Activated B cell treated with CpG ODN at 0.5 μM for 24 hours (primary cell): ENCODE data around the gene RDH8. TPM values are rescaled to one million over a fixed set of nuclear protein-coding genes. Genes with fewer than 3 reads are reported as not detected.

Source experiments
- ATAC-seq: fragments of 200-7000 bp; cut with Tn5 transposase; one replicate; pipeline ENCODE4 v1.10.0; 2021; ENCODE audit warnings: low read depth, mild to moderate bottlenecking, moderate library complexity
- CTCF ChIA-PET: fragments of 350-600 bp; sonication (Branson Sonifier 250); formaldehyde crosslinking; loops from one replicate; lab custom pipeline; 2021; ENCODE audit warnings: antibody characterized with exemption; lab: Charles Lee
- POLR2A ChIA-PET: fragments of 350-600 bp; sonication (Branson Sonifier 250); formaldehyde crosslinking; loops from one replicate; lab custom pipeline; 2021; ENCODE audit warnings: antibody characterized with exemption; lab: Charles Lee
- DNase-seq: peaks from one replicate; pipeline ENCODE4 v3.0.0; 2022
- H3K27ac Mint-ChIP-seq: one replicate; pipeline ENCODE4 v1.8.0; 2020; ENCODE audit warnings: mixed read lengths
- H3K27me3 Mint-ChIP-seq: one replicate; pipeline ENCODE4 v1.8.0; 2021; ENCODE audit warnings: mixed read lengths
- H3K36me3 Mint-ChIP-seq: one replicate; pipeline ENCODE4 v1.8.0; 2021; ENCODE audit warnings: low read depth, mixed read lengths
- H3K4me1 Mint-ChIP-seq: one replicate; pipeline ENCODE4 v1.8.0; 2021; ENCODE audit warnings: mixed read lengths
- H3K4me3 Mint-ChIP-seq: one replicate; pipeline ENCODE4 v1.8.0; 2020; ENCODE audit warnings: mild to moderate bottlenecking, mixed read lengths
- H3K9me3 Mint-ChIP-seq: one replicate; pipeline ENCODE4 v1.8.0; 2020; ENCODE audit warnings: mixed read lengths
- intact Hi-C: fragments of 100-400 bp; cut with micrococcal nuclease; formaldehyde crosslinking; loops from one replicate; pipeline ENCODE4 v1.15.1; 2024
- total RNA-seq: library from RNA; stranded (reverse); gene quantifications from 2 replicates; pipeline ENCODE4 v1.2.3, GENCODE V29; 2022
- TF ChIP-seq, protein P1 (sequence below): fragments of 200-600 bp; IDR thresholded peaks from one replicate; pipeline ENCODE4 v1.8.0; 2022; ENCODE audit warnings: antibody characterized with exemption, mild to moderate bottlenecking

The RDH8 gene, protein sequence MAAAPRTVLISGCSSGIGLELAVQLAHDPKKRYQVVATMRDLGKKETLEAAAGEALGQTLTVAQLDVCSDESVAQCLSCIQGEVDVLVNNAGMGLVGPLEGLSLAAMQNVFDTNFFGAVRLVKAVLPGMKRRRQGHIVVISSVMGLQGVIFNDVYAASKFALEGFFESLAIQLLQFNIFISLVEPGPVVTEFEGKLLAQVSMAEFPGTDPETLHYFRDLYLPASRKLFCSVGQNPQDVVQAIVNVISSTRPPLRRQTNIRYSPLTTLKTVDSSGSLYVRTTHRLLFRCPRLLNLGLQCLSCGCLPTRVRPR
- not detected in 2 replicates for total RNA-seq

DNA sequence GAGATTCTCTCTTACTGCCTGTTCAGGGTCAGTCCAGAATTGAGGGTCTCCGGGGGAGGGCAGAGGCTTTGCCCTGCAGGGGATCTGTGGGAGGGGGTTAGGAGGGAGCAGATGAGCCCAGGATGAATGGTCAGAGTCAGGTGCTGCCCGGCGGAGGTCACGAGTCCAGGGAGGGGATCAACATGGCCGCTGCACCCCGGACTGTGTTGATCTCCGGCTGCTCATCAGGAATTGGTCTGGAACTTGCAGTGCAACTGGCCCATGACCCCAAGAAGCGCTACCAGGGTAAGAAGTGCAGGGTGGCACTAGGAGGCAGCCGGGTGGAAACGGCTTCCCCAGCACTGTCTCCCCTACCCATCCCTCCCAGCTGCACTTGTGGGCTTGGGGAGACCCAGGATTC lies at the start of gene RDH8:
TSS of gene RDH8 (plus strand) at position 168 of the 400 bp plus-strand sequence. CDS start at position 183, 15 bp downstream.
- CTCF ChIA-PET = no interaction called here
- H3K27ac Mint-ChIP-seq = no peak within 1 kb of the TSS
- H3K36me3 Mint-ChIP-seq = no peaks in the 10 kb centered on the region
- DNase-seq (no peak), ATAC-seq (no peak)
- intact Hi-C loops = no loop called here
- no peak within 1 kb of the TSS for H3K4me3 Mint-ChIP-seq
- POLR2A ChIA-PET = interaction anchor here (0.5 kb wide), 1 partner anchor 13 kb away, joined by 8 read pairs; no protein-coding TSS in a partner anchor
- peaks cover 42% of the 10 kb centered on the region for H3K27me3 Mint-ChIP-seq
- TF ChIP-seq, protein P1, sequence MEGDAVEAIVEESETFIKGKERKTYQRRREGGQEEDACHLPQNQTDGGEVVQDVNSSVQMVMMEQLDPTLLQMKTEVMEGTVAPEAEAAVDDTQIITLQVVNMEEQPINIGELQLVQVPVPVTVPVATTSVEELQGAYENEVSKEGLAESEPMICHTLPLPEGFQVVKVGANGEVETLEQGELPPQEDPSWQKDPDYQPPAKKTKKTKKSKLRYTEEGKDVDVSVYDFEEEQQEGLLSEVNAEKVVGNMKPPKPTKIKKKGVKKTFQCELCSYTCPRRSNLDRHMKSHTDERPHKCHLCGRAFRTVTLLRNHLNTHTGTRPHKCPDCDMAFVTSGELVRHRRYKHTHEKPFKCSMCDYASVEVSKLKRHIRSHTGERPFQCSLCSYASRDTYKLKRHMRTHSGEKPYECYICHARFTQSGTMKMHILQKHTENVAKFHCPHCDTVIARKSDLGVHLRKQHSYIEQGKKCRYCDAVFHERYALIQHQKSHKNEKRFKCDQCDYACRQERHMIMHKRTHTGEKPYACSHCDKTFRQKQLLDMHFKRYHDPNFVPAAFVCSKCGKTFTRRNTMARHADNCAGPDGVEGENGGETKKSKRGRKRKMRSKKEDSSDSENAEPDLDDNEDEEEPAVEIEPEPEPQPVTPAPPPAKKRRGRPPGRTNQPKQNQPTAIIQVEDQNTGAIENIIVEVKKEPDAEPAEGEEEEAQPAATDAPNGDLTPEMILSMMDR = no peak
- H3K9me3 Mint-ChIP-seq = no peaks in the 10 kb centered on the region
- H3K4me1 Mint-ChIP-seq = no peaks in the 10 kb centered on the region

GRCh38 chr19:9966024-9966423 lies 47.3 kb upstream of the RDH8 start:
- TF ChIP-seq, protein P1 = no peak
- peaks cover 42% of the 10 kb centered on the region for H3K27me3 Mint-ChIP-seq
- no peaks in the 10 kb centered on the region for H3K4me1 Mint-ChIP-seq
- no peak for DNase-seq
- POLR2A ChIA-PET = no interaction called here
- CTCF ChIA-PET = no interaction called here
- no peaks in the 10 kb centered on the region for H3K36me3 Mint-ChIP-seq
- no peak for ATAC-seq
- no peaks in the 10 kb centered on the region for H3K9me3 Mint-ChIP-seq
- no peak overlapping the region for H3K27ac Mint-ChIP-seq
- intact Hi-C loops = no loop called here
- no peak overlapping the region for H3K4me3 Mint-ChIP-seq

GRCh38 chr19:9966448-9966847 lies 46.8 kb upstream of the RDH8 start:
- ChIA-PET CTCF (no interaction called here), POLR2A (no interaction called here)
- Mint-ChIP-seq H3K27ac (no peak overlapping the region), H3K27me3 (peaks cover 39% of the 10 kb centered on the region), H3K4me3 (no peak overlapping the region), H3K9me3 (no peaks in the 10 kb centered on the region), H3K36me3 (no peaks in the 10 kb centered on the region), H3K4me1 (no peaks in the 10 kb centered on the region)
- no peak for DNase-seq
- TF ChIP-seq, protein P1 = no peak
- intact Hi-C loops = no loop called here
- ATAC-seq = no peak

DNA sequence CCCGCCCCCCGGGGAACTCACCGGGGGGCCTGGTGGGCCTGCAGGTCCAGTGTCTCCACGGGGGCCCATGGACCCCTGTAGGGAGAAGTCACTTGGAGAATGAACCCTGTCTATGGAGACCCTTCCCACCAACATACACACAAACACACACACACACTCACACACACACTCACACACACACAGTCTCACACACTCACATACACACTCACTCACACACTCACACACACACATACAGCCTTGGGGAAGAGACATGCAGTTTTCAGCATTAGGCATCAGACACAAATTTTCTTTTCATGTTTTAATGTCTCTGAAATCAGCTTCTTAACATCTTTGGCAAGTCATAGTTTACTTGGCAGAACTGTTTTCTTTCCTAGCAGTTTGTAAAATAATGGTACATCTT lies 46.0 kb upstream of the RDH8 start:
- POLR2A ChIA-PET = no interaction called here
- CTCF ChIA-PET = no interaction called here
- DNase-seq (no peak), ATAC-seq (no peak)
- intact Hi-C loops = no loop called here
- Mint-ChIP-seq H3K27ac (no peak overlapping the region), H3K9me3 (no peaks in the 10 kb centered on the region), H3K36me3 (no peaks in the 10 kb centered on the region), H3K27me3 (peaks cover 38% of the 10 kb centered on the region), H3K4me1 (no peaks in the 10 kb centered on the region), H3K4me3 (no peak overlapping the region)
- TF ChIP-seq, protein P1 = no peak

DNA sequence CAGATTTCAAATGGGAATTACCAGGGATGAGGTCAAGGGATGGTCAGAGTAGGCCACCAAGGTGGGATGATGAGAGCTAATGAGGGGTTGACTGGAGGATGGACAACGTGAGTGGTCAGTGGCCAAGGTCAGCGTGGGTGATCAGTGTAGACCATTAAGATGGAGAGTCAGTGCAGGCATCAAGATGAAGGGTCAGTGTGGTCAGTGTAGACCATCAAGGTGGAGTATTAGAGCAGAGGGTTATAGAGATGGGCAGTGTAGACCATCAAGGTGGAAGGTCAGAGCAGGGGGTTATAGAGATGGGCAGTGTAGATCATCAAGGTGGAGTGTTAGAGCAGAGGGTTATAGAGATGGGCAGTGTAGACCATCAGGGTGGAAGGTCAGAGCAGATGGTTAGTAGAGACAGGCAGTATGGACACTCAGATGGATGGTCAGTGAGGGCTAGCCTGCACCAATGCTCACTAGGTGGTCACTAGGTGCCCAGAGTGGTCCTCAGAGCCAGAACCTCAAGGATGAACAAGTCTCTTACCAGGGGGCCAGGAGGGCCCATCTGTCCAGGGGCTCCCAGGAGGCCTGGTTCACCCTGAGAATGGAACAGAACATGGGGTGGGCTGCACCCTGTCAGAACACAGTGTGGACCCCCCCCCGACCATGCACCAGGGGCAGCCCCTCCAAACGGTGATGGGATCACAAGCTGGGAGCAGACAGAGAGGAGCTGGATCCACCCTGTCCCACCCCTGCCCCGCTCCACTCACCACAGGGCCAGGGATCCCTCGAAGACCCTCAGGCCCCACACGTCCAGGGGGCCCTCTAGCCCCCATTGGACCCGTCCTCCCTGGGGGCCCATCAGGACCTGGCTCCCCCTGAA lies 44.2 kb upstream of the RDH8 start:
- CTCF ChIA-PET = no interaction called here
- H3K27ac Mint-ChIP-seq = no peak overlapping the region

More for the DNA sequence above, 44.2 kb upstream of the RDH8 start:
- TF ChIP-seq, protein P1 = no peak
- no peaks in the 10 kb centered on the region for H3K36me3 Mint-ChIP-seq
- no peak for ATAC-seq
- POLR2A ChIA-PET = no interaction called here
- H3K4me3 Mint-ChIP-seq = no peak overlapping the region
- H3K9me3 Mint-ChIP-seq = no peaks in the 10 kb centered on the region
- H3K27me3 Mint-ChIP-seq = peaks cover 30% of the 10 kb centered on the region
- no peaks in the 10 kb centered on the region for H3K4me1 Mint-ChIP-seq
- no peak for DNase-seq
- intact Hi-C loops = no loop called here
